Mesothelial cell of epicardium (in vitro differentiated cells): ENCODE measurements around the gene NIPSNAP2. TPM values are rescaled to one million over a fixed set of nuclear protein-coding genes. Genes with fewer than 3 reads are reported as not detected.
"Not testable (repeated sequence)": the region's sequence is repeated elsewhere in the genome, so short reads cannot be mapped to it uniquely, and the experiment has no call there.

ENCODE experiments used
- DNase-seq, 2 experiments: peaks; one replicate each; pipeline ENCODE4 v3.0.0; 2021; ENCODE audit warnings: low spot score in 2 of 2; ENCODE audit not compliant: unreplicated experiment in 2 of 2
- H3K27ac Mint-ChIP-seq: 2 replicates; pipeline ENCODE4 v1.8.0; 2021; ENCODE audit warnings: mixed read lengths
- H3K27me3 Mint-ChIP-seq: 2 replicates; pipeline ENCODE4 v1.8.0; 2021; ENCODE audit warnings: low read depth, mixed read lengths
- H3K36me3 Mint-ChIP-seq: 2 replicates; pipeline ENCODE4 v1.8.0; 2021; ENCODE audit warnings: mixed read lengths
- H3K4me1 Mint-ChIP-seq: 2 replicates; pipeline ENCODE4 v1.8.0; 2021; ENCODE audit warnings: mixed read lengths
- H3K4me3 Mint-ChIP-seq: 2 replicates; pipeline ENCODE4 v1.8.0; 2021; ENCODE audit warnings: mild to moderate bottlenecking, moderate library complexity, mixed read lengths
- H3K9me3 Mint-ChIP-seq: 2 replicates; pipeline ENCODE4 v1.8.0; 2021; ENCODE audit warnings: mixed read lengths
- CTCF ChIP-seq: fragments of 200-600 bp; sonication (generic); IDR thresholded peaks from one replicate; pipeline ENCODE4 v1.5.0; 2021; ENCODE audit warnings: antibody characterized with exemption; ENCODE audit not compliant: unreplicated experiment
- total RNA-seq: library from RNA; stranded (reverse); gene quantifications from 3 replicates; pipeline ENCODE4 v1.2.1, GENCODE V29; 2021

Gene NIPSNAP2
- total RNA-seq, 1 donor from 2014 or later = 63.4 TPM

DNA sequence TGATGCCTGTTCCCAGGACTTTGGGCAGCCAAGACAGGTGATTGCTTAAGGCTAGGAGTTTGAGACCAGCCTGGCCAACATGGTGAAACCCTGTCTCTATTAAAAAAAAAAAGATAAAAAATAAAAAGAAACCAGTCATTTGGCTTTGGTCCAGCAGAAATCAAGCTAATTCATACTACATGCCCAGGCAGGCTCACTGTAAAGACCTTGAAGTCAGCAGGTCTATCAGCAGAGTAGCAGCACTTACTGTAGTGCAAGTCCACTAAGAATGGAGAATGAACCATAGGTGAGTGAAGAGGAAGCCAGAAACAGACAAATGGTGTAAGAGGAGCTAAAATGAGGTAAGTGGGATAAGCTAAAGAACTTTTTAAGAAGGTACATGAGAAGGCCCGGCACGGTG is 62.2 kb downstream of the NIPSNAP2 start:
- H3K36me3 Mint-ChIP-seq = peaks cover 17% of the 10 kb centered on the region
- no peak overlapping the region for H3K4me3 Mint-ChIP-seq
- H3K9me3 Mint-ChIP-seq = no peaks in the 10 kb centered on the region
- H3K27me3 Mint-ChIP-seq = no peaks in the 10 kb centered on the region
- no peak for DNase-seq
- H3K4me1 Mint-ChIP-seq = peaks cover 2% of the 10 kb centered on the region
- TF ChIP-seq CTCF = no peak
- H3K27ac Mint-ChIP-seq = peak overlapping the region; percentile 56

- Mint-ChIP-seq H3K4me3 (no peak overlapping the region), H3K36me3 (peaks cover 20% of the 10 kb centered on the region), H3K27ac (no peak overlapping the region), H3K9me3 (no peaks in the 10 kb centered on the region), H3K4me1 (peaks cover 6% of the 10 kb centered on the region), H3K27me3 (no peaks in the 10 kb centered on the region)
- no peak for DNase-seq
- TF ChIP-seq CTCF = no peak
Measured at GRCh38 chr7:56028942-56029630, 64.7 kb downstream of the NIPSNAP2 start.

GRCh38 chr7:56030340-56030739 is 66.0 kb downstream of the NIPSNAP2 start:
- no peak for TF ChIP-seq CTCF
- Mint-ChIP-seq H3K4me1 (peaks cover 6% of the 10 kb centered on the region), H3K27ac (no peak overlapping the region), H3K36me3 (peaks cover 15% of the 10 kb centered on the region), H3K27me3 (no peaks in the 10 kb centered on the region), H3K9me3 (no peaks in the 10 kb centered on the region), H3K4me3 (no peak overlapping the region)
- no peak for DNase-seq

- H3K9me3 Mint-ChIP-seq, H3K4me1 Mint-ChIP-seq: not testable (repeated sequence)
Measured at GRCh38 chr7:56031556-56031955, 67.2 kb downstream of the NIPSNAP2 start.

DNA sequence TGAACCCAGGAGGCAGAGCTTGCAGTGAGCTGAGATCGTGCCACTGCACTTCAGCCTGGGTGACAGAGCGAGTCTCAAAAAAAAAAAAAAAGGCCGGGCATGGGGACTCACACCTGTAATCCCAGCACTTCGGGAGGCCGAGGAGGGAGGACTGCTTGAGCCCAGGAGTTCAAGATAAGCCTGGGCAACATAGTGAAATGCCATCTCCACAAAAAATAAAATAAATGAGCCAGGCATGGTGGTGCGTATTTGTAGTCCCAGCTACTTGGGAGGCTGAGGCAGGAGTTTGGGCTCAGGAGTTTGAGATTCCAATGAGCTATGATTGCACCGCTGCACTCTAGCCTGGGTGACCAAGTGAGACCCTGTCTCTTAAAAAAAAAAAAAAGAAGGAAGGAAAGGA is 68.2 kb downstream of the NIPSNAP2 start:
- not testable (repeated sequence) for DNase-seq, H3K27me3 Mint-ChIP-seq, H3K9me3 Mint-ChIP-seq, H3K4me3 Mint-ChIP-seq, H3K4me1 Mint-ChIP-seq, H3K27ac Mint-ChIP-seq
- peaks cover 13% of the 10 kb centered on the region for H3K36me3 Mint-ChIP-seq

More at GRCh38 chr7:56031556-56031955, 67.2 kb downstream of the NIPSNAP2 start:
- DNase-seq, H3K27me3 Mint-ChIP-seq, H3K27ac Mint-ChIP-seq, H3K4me3 Mint-ChIP-seq: not testable (repeated sequence)
- H3K36me3 Mint-ChIP-seq = peaks cover 15% of the 10 kb centered on the region

DNA sequence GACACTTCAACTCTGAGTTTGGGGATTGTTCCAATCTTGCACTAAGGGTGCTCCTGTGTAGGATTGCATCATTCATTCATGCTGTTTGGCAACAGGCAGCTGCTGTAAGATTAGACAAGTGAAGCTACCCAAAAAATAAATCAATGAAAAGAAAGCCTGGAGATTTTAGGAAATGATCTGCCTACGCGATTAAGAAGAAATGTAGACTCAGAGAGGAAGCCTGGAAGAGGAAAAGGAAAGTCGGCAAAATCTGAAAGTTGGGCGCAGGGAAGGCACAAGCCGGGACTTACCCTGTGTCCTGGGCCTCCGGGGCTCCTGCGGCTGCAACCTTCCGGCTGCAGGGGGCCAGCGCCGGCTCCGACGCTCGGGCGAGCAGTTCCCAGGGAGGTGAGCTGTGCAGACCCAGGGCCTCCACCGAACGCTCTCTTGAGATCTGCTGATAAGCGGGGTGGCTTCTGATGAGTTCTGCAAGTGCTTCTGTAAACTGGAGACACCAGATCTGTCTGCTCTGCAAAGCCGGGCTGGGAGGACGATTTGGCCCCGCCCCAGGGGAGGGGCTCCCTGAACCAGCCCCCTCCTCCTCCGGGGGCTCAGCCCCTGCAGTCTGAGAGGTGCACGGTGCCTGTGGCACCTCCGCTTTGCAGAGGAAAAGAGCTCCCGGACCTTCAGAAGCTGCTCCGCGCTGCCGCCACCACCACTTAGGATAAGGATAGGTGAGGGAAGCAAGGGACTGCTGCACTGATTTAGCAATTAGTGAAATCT is 69.5 kb downstream of the NIPSNAP2 start:
- peaks cover 3% of the 10 kb centered on the region for H3K4me1 Mint-ChIP-seq
- peak overlapping the region; percentile 86 for H3K27ac Mint-ChIP-seq
- H3K4me3 Mint-ChIP-seq = peak overlapping the region; percentile 70
- peak; percentile 6 for TF ChIP-seq CTCF
- peak; percentile 61 to 87 for DNase-seq
- no peaks in the 10 kb centered on the region for H3K9me3 Mint-ChIP-seq
- H3K27me3 Mint-ChIP-seq = no peaks in the 10 kb centered on the region
- H3K36me3 Mint-ChIP-seq = peaks cover 13% of the 10 kb centered on the region
